Stimulated activated CD4-positive, alpha-beta T cell treated with anti-CD3 and anti-CD28 coated beads, Interleukin-2, amount 100 ng/mL, for 48 hours (primary cell): ENCODE results near the gene RGS9.
A peak's percentile ranks its signal among the peaks of the same experiment; 100 is the strongest.
"Not testable (repeated sequence)": the region's sequence is repeated elsewhere in the genome, so short reads cannot be mapped to it uniquely, and the experiment has no call there.

Experiments used
- DNase-seq, 2 donors: peaks; one replicate each; pipeline ENCODE4 v3.0.0-alpha.2; 2020

Gene RGS9

GRCh38 chr17:65137021-65137939 is at the start of gene RGS9:
Gene RGS9 (plus strand): TSS chr17:65137370. CDS start chr17:65137541, 171 bp downstream.
- peak; percentile 74 to 85 for DNase-seq

DNA sequence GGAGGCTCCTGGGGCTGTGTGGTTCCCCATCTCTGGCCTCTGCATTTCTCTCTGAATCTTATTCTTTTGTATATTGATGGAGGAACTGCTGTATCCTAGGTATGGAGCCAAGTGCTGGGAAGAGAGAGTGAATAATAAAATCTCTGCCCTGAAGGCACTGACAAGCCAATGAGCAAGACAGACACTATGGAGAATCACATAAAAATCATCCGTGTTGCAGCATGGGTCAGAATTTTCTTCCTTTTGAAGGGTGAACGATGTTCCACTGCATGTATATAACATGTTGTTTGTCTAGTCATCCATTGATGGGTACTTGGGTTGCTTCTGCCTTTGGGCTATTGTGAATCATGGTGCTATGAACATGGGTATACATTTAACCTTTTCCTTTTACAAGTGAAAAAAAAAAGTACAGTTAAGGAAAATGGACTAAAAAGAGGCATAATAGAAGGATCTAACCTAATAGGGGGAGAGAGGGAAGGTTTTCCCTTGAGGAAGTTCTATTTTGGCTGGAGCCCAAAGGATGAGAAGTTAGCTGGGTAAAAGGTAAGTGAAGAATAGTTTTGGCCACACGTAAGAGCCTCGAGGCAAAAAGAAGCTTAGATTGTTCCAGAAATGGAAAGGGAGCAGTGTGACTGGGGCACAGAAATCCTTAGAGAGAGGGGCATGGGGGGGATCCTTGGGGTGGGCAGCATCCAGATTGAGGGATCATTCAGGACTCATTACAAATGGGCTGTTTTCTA is 48.4 kb upstream of the RGS9 start:
- DNase-seq, result no peak

GRCh38 chr17:65092262-65092661 is 44.9 kb upstream of the RGS9 start:
- no peak for DNase-seq

DNA sequence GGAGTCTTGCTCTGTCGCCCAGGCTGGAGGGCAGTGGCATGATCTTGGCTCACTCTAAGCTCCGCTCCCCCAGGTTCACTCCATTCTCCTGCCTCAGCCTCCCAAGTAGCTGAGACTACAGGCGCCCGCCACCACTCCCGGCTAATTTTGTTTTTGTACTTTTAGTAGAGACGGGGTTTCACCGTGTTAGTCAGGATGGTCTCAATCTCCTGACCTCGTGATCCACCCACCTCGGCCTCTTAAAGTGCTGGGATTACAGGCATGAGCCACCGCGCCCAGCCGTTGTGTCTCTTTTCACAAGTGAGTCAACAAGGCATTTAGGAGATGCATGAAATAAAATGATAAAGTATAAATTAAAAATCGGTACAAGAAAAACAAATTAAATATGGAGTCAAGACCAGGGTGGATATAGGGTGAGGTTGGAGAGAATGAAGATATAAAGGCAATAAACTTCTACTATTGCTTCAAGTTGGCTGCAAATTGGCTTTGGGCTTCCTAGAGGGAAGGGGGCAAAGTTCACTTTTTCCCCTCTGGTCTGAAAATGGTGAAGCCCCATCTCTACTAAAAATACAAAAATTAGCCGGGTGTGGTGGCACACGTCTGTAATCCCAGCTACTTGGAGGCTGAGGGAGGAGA is 44.3 kb upstream of the RGS9 start:
- DNase-seq, result not testable (repeated sequence)

DNA sequence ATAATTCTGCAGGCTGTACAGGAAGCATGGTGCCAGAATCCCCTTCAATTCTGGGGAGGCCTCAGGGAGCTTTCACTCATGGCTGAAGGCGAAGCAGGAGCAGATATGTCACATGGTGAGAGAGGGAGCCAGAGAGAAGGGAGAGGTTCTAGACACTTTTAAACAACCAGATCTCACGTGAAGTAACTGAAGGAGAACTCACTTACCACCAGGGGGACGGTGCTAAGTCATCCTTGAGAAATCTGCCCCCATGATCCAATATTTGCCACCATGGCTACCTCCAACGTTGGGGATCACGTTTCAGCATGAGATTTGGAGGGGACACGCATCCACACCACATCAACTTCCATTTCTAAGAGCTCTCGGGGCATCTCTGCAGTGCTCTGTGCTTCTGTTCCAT is 43.2 kb upstream of the RGS9 start:
- no peak for DNase-seq

DNA sequence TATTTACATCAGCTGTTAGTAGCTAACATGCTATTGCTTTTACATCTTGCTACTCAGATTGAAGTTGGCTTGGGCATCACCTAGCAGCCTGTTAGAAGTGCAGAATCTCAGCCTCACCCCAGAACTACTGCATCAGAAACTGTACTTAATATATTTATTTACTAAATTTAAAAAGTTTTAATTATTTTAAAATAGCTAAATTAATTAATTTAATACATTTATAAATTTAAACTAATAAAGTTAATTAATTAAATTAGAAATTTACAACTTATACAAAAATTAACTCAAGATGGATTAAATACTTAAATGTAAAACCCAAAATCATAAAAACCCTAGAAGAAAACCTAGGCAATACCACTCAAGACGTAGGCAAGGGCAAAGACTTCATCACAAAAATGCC is 41.7 kb upstream of the RGS9 start:
- no peak for DNase-seq

DNA sequence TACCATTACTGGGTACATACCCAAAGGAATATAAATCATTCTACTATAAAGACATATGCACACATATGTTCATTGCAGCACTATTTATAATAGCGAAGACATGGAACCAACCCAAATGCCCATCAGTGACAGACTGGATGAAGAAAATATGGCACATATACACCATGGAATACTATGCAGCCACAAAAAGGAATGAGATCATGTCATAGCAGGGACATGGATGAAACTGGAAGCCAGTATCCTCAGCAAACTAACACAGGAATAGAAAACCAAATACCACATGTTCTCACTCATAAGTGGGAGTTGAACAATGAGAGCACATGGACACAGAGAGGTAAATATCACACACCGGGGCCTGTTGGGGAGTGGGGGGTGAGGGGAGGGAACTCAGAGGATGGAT is 40.8 kb upstream of the RGS9 start:
- not testable (repeated sequence) for DNase-seq

DNA sequence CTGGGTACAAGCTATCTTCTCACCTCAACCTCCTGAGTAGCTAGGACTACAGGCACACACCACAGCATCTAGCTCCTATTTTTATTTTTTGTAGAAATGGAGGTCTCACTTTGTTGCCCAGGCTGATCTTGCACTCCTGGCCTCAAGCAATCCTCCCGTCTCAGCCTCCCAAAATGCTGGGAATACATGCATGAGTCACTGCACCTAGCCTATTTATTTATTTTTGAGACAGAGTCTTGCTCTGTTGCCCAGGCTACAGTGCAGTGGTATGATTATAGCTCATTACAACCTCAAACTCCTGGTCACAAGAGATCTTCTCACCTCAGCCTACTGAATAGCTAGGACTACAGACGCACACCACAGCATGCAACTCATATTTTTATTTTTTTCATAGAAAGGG is 40.1 kb upstream of the RGS9 start:
- DNase-seq, result no peak

DNA sequence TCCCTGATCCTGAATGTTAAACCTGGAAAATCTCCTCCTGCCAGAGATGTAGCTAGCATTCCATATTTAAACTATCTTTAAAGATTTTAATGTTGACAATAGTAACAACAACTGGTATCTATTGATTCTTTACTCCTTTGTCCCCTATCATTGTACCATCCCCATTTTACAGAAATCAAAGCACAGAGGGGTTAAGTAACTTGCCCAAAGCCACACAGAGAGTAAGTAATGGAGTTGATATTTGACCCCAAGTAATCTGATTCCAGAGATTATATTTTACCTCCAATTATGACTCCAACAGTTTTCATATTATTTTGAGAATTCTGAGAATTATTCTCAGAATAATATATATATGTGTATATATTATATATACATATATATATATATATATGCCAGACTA is 37.7 kb upstream of the RGS9 start:
- no peak for DNase-seq

- DNase-seq, result peak; percentile 71 to 74
Measured at GRCh38 chr17:65099941-65100315, 37.2 kb upstream of the RGS9 start.

DNA sequence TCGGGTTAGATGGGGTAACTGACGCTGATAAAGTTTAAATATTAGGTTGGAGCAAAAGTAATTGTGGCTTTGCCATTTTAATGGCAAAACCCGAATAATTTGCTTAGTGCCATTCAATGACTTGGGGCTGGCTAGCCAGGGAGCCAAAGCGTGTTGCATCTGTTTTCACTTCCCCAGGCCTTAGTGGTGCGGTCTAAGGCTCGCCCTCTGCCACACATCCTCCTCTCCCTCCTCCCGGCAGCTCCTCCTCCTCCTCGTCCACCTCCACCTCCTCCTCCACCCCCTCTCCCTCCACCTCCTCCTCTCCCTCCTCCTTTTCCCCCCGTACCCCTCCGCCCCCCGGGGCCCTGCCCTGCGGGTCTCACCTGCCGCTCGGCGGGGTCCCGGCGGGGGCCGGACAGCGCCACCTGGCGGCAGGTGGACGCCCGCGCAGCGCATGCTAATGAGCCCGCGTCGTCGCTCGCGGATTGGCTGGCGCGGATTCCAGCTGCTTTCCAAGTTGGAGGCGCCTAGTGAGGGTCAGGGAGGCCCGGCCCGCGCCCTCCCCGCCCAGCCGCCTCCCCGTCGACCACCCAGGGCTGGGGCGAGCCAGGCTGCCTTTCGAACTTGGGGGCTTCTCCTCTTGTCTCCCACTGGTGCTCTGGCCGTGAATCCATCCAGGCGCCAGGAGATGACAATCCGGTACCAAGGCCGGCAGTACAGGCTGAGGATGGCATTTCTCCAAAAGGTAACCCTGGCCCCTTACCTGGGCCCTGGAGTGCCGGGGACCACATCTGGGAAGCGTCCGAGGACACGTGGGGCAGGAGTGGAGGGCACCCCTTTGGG is 36.6 kb upstream of the RGS9 start:
- peak; percentile 73 to 80 for DNase-seq

- DNase-seq, result no peak
Measured at GRCh38 chr17:65101371-65101770, 35.8 kb upstream of the RGS9 start.

GRCh38 chr17:65102235-65102634 is 34.9 kb upstream of the RGS9 start:
- no peak for DNase-seq

- DNase-seq, result no peak
Measured at GRCh38 chr17:65102788-65103187, 34.4 kb upstream of the RGS9 start.

GRCh38 chr17:65103431-65103830 is 33.7 kb upstream of the RGS9 start:
- no peak for DNase-seq

DNA sequence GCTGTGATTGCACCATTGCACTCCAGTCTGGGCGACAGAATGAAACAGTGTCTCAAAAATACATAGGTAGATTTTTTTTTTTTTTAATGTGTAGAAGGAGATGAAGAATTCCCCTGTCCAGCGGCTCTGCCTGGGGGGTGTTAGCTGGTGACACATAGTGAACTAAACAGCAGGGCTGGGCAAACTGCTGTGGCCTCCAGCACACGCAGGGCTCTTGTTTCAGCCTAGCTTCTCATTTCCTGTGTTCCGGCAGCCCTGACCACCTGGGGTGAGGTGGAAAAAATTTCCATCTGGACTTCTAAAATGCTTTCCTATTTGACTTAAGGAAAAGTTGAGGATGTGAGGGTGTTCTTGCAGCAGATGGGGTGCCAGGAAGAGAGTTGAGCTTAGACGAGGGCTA is 33.3 kb upstream of the RGS9 start:
- DNase-seq, result no peak

DNA sequence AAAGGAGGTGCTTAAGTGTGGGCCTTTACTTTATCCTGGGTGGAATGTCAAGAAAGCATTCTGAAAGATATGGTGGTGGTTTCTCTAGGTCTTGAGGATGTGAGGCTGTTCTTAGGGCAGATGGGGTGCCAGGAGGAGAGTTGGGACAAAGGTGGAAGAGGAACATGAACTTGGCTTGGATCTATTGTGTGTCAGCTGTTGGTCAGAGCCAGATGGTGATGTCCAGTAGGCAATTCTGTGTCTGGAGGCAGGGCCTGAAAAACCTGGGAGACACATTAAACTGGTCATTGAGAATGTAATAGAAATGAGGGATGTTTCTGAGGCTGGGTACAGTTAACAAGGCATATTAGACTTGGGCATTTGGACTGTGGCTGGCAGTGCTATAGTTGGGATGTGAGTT is 32.6 kb upstream of the RGS9 start:
- no peak for DNase-seq

DNA sequence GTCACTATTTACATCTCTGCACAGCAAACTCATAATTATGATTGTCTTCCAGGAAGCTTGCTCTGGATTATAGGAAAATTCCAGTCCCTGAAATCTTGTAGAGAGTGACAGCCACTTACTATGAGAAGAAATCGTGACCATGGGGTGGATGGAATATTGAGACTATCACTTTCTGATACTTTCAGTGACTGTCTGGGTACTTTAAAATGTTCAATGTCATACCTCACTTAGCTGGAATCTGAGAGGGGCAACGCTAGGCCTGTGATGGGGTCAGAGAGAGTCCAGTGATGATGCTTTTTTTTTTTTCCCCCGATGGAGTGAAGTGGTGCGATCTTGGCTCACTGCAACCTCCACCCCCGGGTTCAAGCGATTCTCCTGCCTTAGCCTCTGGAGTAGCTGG is 32.2 kb upstream of the RGS9 start:
- no peak for DNase-seq

DNA sequence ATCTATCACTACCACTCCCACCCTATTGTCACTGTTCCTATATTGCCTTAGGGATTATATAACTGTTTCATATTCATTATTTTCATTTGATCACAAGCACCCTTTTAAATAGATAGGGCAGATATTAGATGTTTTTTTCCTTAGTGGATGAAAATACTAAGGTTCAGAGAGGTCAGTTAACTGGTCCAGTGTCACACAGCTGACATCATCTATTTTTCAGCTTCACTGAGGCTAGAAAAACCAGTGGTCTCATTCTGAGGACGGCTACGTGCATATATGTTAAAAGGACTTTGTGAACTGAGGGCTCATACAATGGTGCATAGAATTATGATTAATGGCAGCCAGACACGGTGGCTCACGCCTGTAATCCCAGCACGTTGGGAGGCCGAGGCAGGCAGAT is 29.0 kb upstream of the RGS9 start:
- DNase-seq, result no peak

GRCh38 chr17:65109543-65109942 is 27.6 kb upstream of the RGS9 start:
- DNase-seq, result no peak

DNA sequence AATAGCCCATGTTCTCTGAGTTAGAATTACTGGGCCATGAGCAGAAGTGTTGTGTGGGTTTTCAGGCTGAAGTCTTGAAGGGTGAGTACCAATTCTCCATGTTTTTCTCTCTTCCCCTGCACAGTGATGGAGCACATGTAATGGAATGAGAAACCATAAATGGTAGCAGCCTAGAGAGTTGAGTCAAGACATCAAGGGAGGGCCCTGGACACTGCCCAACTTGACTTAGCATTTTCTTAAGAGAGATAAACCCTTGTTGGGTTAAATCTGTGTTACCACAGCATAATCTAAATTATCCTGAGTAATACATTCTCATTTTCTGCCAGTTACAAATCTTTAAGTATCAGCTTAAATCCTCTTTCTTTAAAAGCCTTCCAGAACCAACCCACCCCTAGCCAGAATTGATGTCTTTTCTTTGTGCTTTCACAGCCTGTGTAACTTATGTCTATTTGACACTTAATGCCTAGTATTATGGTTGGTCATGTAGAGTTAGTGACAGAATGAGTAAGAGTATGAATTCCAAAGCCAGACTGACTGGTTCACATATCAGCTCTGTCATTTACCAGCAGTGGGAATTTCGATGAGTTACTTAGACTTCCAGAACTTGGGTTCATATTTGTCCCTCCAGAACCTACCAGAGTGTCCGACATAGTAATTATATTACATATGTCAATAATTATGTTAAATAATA is 27.0 kb upstream of the RGS9 start:
- no peak for DNase-seq

- DNase-seq, result no peak
Measured at GRCh38 chr17:65115839-65116238, 21.3 kb upstream of the RGS9 start.
